ENCODE results near the gene SPTLC1.

- TF ChIP-seq POLR2AphosphoS5 (IDR thresholded peaks at IDR 0.05) (no peak), EP300 (IDR thresholded peaks at IDR 0.05) (no peak), CTCF (IDR thresholded peaks at IDR 0.05) (no peak), POLR2A (IDR thresholded peaks at IDR 0.05) (no peak)
Measured at GRCh38 chr9:92047500-92047899, 67.7 kb downstream of the SPTLC1 start.
